Measurements from ENCODE around the gene KLHL29. TPM values are rescaled to one million over a fixed set of nuclear protein-coding genes. Genes with fewer than 3 reads are reported as not detected.

KLHL29 gene
- total and polyA plus RNA-seq, 9 donors: 3.0 to 6.6 (median 3.9) TPM

DNA sequence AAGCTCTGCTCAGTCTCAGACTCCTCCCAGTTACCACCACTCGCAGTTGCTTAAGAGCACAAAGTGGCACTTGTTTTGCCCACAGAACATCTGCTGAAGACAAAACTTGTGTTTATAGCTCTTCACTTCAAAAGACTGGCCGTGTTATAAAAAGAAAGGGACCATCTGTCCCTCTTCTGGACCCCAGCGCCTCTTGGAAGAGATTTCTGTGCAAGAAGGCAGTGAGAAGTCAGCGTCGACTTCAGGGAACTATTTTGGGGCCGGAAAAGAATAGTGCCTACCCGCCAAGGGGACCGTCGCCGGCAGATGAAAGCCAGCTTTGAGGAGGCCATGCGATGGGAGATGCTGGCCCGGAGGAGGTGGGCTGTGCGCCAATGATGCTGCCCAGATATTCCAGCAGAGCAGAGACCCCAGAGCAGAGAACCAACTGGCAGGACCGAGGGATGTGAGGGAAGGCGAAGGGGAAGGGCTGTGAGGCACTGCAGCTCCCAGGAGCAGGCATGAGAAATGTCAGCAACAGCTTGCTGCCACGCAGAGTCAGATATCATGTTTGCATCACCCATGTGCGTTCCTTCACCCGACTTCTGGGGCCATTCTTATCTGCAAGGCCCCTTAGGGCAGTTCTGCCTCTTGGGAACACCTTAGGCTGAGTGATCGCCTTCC is 271.1 kb downstream of the KLHL29 start:
- H3K4me3 ChIP-seq: no peak overlapping the region
- no peaks in the 10 kb centered on the region for H3K27me3 ChIP-seq
- DNase-seq: no peak
- TF ChIP-seq, protein P1, sequence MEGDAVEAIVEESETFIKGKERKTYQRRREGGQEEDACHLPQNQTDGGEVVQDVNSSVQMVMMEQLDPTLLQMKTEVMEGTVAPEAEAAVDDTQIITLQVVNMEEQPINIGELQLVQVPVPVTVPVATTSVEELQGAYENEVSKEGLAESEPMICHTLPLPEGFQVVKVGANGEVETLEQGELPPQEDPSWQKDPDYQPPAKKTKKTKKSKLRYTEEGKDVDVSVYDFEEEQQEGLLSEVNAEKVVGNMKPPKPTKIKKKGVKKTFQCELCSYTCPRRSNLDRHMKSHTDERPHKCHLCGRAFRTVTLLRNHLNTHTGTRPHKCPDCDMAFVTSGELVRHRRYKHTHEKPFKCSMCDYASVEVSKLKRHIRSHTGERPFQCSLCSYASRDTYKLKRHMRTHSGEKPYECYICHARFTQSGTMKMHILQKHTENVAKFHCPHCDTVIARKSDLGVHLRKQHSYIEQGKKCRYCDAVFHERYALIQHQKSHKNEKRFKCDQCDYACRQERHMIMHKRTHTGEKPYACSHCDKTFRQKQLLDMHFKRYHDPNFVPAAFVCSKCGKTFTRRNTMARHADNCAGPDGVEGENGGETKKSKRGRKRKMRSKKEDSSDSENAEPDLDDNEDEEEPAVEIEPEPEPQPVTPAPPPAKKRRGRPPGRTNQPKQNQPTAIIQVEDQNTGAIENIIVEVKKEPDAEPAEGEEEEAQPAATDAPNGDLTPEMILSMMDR (IDR thresholded peaks at IDR 0.05): no peak
- intact Hi-C loops (cut with DNase I): no loop called here
- no peaks in the 10 kb centered on the region for H3K9me3 ChIP-seq
- WGBS, 3 donors: 73 to 83% (median 79%) methylated on average over 19 of the region's 19 CpGs
- no peaks in the 10 kb centered on the region for H3K4me1 ChIP-seq (ENCODE audit: insufficient read depth)
- H3K27ac ChIP-seq: no peak overlapping the region
- no peaks in the 10 kb centered on the region for H3K36me3 ChIP-seq

DNA sequence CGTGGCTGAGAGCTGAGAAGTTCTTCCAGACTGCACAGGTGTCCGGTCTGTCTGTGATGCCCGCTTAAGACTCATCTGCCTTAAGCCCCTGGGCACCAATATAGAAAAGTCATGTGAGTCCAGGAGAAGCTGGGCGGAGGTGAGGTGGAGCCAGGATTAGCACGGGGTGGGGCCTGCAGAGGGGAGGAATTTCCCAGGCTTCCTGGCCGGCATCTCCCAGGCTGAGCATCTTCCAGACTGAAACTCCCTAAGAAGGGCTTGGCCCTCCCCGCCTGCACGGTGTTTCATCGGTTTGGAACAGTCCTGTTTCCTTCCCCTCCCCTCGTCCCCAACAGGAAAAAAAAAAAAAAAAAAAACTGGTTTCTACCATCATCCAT is 271.6 kb downstream of the KLHL29 start:
- H3K9me3 ChIP-seq: no peaks in the 10 kb centered on the region
- no peak for TF ChIP-seq EP300 (IDR thresholded peaks at IDR 0.05)
- TF ChIP-seq, protein P1 (IDR thresholded peaks at IDR 0.05): no peak
- no peak for TF ChIP-seq POLR2A (IDR thresholded peaks at IDR 0.05)
- DNase-seq: no peak
- H3K36me3 ChIP-seq: no peaks in the 10 kb centered on the region
- no peaks in the 10 kb centered on the region for H3K27me3 ChIP-seq
- no peak overlapping the region for H3K27ac ChIP-seq
- intact Hi-C loops (cut with DNase I): no loop called here
- no peaks in the 10 kb centered on the region for H3K4me1 ChIP-seq (ENCODE audit: insufficient read depth)
- no peak overlapping the region for H3K4me3 ChIP-seq
- WGBS, 3 donors: 37 to 53% (median 42%) methylated on average over 10 of the region's 10 CpGs

DNA sequence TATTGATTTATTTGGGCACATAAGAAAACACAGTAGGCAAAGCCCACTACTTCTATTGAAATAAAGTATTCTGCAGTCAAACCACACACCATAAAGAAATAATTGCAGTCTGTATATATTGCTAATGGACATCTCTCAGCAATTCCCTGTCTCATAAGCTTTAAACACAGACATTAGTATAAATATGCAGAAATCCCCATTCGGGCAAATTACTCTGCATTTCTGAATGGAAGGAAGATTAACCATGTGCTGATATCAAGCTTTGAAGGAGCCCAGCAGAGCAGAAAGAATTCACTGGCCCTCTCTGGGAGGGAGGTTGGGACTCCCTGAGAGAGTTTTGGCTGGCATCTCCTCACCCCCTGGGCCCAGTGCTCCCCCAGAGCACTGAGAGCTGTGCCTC is 272.4 kb downstream of the KLHL29 start:
- no peaks in the 10 kb centered on the region for H3K9me3 ChIP-seq
- H3K27me3 ChIP-seq: no peaks in the 10 kb centered on the region
- no peaks in the 10 kb centered on the region for H3K4me1 ChIP-seq (ENCODE audit: insufficient read depth)
- intact Hi-C loops (cut with DNase I): no loop called here
- H3K4me3 ChIP-seq: no peak overlapping the region
- H3K27ac ChIP-seq: no peak overlapping the region
- WGBS, 3 donors: 58 to 81% (median 72%) methylated on average over 1 of the region's 1 CpG
- TF ChIP-seq, protein P1 (IDR thresholded peaks at IDR 0.05): no peak
- TF ChIP-seq POLR2A (IDR thresholded peaks at IDR 0.05): no peak
- no peak for TF ChIP-seq EP300 (IDR thresholded peaks at IDR 0.05)
- H3K36me3 ChIP-seq: no peaks in the 10 kb centered on the region
- no peak for DNase-seq

DNA sequence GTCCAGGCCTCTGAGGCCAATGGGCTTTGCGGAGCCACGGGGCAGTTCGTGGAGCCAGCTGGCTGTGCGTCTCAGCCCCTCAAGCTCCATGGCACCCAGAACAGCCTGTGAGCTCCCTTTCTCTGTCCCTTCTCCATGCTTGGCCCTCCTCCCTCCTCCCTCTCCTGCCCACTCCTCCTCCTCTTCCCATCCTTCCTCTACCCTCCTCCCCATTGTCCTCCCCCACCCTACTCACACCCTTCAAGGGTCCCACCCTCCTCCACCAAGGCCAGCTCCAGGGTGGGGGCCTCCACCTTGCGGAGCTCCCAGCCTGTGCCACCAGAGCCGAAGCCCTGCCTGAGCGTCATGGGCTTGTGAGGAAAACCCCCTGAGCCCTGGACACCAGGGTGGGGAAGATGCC is 273.0 kb downstream of the KLHL29 start:
- DNase-seq: no peak
- H3K27me3 ChIP-seq: no peaks in the 10 kb centered on the region
- no peak overlapping the region for H3K27ac ChIP-seq
- no peak overlapping the region for H3K4me3 ChIP-seq
- no peaks in the 10 kb centered on the region for H3K9me3 ChIP-seq
- no peaks in the 10 kb centered on the region for H3K36me3 ChIP-seq
- no peak for TF ChIP-seq POLR2A (IDR thresholded peaks at IDR 0.05)
- TF ChIP-seq, protein P1 (IDR thresholded peaks at IDR 0.05): no peak
- TF ChIP-seq EP300 (IDR thresholded peaks at IDR 0.05): no peak
- no peaks in the 10 kb centered on the region for H3K4me1 ChIP-seq (ENCODE audit: insufficient read depth)
- 91 to 97% (median 95%) methylated on average over 7 of the region's 7 CpGs for WGBS, 3 donors
- intact Hi-C loops (cut with DNase I): no loop called here

Data from ovary (tissue), 9 donors.